Glomerular visceral epithelial cell (primary cell): Measurements from ENCODE around the gene TMEM106A.
"Not testable (repeated sequence)": the region's sequence is repeated elsewhere in the genome, so short reads cannot be mapped to it uniquely, and the experiment has no call there.

ENCODE experiments used
- DNase-seq: peaks from one replicate; pipeline ENCODE4 v3.0.0-alpha.2; 2016; ENCODE audit errors: extremely low spot score

TMEM106A gene

DNA sequence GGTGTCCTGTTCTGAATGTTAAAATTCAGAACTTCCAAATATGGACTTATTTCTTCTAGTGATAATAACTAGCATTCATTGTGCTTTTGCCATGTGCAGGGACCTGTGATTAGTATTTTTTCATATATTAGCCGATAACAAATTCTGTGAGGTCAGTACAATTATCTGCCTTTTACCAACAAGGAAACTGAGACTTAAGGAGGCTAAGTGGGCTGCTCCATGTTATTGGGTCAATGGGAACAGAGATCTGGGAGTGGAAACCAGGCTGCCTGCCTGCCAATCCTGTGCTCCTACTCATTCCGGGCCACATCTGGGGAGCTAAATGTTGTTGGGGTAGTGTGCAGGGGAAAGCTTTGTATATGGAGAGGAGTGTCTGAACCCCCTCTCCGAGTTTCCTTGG is 3.7 kb downstream of the TMEM106A start:
- no peak for DNase-seq

- DNase-seq, result no peak
Measured at GRCh38 chr17:43216369-43216761, 4.7 kb downstream of the TMEM106A start.

GRCh38 chr17:43216762-43217613 is 5.3 kb downstream of the TMEM106A start:
- DNase-seq, result no peak

DNA sequence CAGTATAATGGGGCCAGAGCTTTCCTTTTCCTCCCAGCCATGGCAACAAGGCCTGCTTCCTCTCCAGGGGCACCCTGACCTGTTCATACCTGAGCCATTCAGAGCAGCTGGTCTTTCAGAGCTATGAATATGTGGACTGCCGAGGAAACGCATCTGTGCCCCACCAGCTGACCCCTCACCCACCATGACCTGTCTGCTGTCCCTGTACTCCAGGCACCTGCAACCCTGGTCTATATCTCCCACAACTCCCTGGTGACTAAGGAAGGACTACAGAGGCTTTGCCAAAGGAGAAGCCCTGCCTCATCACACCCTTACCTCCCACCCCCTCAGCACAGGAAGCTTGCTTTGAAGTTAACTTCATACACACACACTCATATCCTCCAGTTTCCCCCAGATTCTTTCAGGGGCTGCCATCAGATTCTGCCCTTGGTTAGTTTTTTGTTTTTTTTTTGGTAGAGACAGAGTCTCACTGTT is 6.0 kb downstream of the TMEM106A start:
- DNase-seq, result no peak

GRCh38 chr17:43219001-43219400 is 7.3 kb downstream of the TMEM106A start:
- no peak for DNase-seq

- DNase-seq, result no peak
Measured at GRCh38 chr17:43219746-43220380, 8.2 kb downstream of the TMEM106A start.

GRCh38 chr17:43220511-43221125 is 8.9 kb downstream of the TMEM106A start:
- no peak for DNase-seq

GRCh38 chr17:43224146-43224705 is 12.6 kb downstream of the TMEM106A start:
- DNase-seq, result no peak

DNA sequence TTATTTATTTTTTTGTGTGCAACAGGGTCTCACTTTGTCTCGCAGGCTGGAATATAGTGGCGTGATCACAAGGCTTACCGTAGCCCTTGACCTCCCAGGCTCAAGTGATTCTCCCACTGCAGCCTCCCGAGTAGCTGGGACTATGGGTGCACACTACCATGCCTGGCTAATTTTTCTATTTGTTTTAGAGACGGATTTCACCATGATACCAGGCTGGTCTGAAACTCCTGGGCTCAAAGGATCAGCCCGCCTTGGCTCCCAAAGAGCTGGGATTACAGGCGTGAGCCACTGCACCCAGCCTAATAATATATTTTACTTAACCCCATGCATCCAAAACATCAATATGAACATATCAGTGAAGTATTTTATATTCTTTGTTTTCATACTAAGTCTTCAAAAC is 14.7 kb downstream of the TMEM106A start:
- no peak for DNase-seq

DNA sequence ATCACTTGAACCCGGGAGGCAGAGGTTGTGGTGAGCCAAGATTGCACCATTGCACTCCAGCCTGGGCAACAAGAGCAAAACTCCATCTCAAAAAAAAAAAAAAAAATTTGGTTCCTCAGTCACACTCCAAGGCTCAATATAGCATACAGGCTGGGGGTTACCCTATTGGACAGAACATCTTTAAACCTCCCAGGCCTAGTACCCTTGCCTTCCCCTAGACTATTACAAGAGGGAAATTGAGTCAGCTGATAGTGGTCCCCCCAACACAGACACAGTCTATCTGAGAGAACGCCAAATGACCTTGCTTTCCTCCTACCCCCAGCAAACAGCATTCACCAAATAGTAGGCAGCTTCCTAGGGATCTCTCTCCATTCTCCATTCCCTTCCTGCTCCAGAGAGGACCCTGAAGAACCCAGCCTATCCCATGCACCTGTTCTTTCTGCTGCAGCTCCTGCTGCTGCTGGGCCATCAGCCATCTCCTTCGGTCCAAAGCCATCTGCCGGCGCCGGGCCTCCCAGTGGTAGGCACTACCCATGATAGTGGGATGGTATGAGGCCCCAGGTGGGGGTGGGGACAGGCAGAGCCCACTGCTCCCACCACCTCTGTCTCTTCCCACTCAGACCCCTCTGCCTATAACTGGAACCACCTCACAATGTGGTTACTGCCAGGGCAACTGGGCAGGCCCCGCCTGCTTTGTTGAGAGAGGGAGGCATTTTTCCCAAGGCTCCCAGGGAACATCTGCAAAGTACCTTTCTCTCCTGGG is 16.5 kb downstream of the TMEM106A start, which contains the start of gene CCDC200:
CCDC200 (minus strand) TSS at position 604 of the 763 bp plus-strand sequence; CDS start at position 535, 69 bp downstream.
- DNase-seq, result not testable (repeated sequence)

DNA sequence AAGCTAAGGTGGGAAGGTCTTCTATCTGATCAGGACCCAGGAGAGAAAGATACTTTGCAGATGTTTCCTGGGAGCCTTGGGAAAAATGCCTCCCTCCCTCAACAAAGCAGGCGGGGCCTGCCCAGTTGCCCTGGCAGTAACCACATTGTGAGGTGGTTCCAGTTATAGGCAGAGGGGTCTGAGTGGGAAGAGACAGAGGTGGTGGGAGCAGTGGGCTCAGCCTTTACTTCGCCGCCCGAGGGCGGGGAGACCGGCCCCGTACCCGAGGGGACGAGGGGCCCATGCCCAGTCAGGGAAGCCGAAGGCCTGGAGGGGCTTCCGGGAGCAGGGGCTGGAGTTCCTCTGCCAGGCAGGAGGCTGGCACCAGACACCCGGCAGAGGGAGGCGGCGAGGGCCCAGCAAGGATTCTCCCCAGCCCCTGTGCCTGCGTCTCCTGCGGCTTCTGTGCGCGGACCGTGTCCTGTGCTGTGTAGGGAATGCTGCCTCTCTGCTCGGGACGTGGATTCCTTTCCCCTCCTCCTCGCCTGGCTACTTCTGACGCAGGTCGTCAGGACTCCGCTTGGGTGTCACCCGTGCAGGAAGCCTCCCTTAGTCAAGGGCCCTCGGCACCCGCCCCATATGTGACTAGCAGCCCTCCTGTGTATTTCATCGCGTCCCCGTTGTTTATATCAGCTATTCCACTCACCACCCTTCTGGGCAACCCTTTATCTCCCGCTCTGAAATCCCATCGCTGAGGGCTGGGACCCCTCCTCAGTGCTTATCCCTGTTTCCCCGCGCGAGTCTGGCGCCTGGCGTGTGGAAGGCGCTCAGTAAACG is 19.7 kb downstream of the TMEM106A start:
- not testable (repeated sequence) for DNase-seq

DNA sequence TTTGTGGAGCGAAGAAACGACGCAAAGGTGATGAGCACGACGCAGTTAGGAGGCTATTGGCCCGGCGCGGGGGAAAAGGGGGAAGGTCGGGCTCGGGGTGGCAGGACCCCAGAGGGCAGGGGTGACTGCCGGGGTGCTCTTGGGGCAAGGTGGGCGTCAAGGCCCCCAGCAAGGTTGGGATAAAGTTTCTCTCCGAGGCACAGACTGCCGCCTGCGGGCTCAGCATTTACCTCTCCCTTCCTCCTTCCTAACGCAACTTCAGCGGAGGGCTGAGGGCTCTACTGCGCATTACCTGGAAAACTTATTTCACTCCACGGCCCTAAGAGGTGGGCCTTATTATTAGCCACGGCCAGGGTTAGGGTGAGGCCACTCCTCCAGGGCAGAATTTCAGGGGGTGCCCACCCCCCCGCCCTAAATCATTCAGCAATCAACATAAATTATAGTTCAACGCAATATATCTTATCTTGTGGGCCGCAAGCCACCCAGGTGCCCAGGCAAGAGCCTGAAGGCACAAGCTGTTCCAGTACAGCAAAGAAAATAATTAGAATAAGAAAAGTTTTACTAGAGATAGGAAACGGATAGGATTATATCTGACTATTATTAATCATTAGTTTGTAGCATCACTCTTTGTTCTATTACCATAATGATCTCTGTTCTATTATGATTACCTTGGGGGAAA is 20.5 kb downstream of the TMEM106A start:
- not testable (repeated sequence) for DNase-seq

- not testable (repeated sequence) for DNase-seq
Measured at GRCh38 chr17:43233263-43233662, 21.6 kb downstream of the TMEM106A start.

DNA sequence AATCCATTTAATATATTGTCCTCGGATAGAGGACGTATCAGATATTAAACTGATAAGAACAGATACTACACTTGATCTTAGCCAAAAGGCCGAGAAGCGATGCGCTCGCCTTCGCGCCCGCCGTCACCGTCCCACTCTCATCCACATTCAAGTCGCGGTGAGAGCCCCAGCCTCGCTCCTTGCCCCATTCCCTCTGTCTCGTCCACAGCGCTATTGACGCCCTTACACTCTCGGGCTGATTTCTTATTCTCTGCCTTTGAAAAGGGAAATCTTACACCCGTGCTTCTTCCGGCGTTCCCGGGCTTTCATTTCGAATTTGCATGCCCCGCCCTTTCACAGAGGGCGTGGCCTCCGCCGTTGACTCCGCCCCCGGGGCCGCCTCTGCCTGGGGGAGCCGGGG is 22.2 kb downstream of the TMEM106A start, which contains the start of gene RNU2-1:
RNU2-1 (minus strand) TSS at position 101 of the 400 bp plus-strand sequence.
- DNase-seq, result not testable (repeated sequence)

DNA sequence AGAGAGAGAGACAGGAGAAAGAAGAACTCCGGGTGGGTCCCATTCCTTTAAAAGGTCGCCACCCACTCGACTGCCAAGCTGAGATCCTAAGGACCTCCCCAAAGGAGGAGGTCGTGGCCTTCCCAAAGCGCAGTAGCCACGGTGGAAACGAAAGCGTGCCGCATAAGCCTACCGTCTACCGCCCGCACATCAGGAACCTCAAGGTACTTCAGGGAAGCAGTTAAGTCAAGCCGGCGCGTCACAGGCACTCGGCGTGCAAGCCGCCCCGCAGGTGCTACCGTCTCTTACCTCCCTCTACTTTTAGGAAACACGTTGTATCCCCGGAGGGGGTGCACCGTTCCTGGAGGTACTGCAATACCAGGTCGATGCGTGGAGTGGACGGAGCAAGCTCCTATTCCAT is 27.9 kb downstream of the TMEM106A start:
- not testable (repeated sequence) for DNase-seq

DNA sequence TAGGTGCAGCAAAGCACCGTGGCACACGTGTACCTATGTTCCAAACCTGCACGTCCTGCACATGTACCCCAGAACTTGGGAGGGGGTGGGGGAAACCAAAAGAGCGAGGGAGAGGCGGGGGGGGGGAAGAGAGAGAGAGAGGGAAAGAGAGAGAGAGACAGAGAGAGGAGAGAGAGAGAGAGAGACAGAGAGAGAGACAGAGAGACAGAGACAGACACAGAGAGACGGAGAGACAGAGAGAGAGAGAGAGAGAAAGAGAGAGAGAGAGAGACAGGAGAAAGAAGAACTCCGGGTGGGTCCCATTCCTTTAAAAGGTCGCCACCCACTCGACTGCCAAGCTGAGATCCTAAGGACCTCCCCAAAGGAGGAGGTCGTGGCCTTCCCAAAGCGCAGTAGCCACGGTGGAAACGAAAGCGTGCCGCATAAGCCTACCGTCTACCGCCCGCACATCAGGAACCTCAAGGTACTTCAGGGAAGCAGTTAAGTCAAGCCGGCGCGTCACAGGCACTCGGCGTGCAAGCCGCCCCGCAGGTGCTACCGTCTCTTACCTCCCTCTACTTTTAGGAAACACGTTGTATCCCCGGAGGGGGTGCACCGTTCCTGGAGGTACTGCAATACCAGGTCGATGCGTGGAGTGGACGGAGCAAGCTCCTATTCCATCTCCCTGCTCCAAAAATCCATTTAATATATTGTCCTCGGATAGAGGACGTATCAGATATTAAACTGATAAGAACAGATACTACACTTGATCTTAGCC is 29.1 kb downstream of the TMEM106A start:
- DNase-seq, result not testable (repeated sequence)

- DNase-seq, result not testable (repeated sequence)
Measured at GRCh38 chr17:43246456-43246855, 34.8 kb downstream of the TMEM106A start.
